MCF 10A (cell line): ENCODE results near the gene YTHDC1. TPM values are rescaled to one million over a fixed set of nuclear protein-coding genes. Genes with fewer than 3 reads are reported as not detected.

Experiments
- BruUV-seq: library from RNA; stranded (reverse); fragments of 400-500 nt; replicated peaks from 2 replicates; lab custom pipeline; 2021; lab: Mats Ljungman, UMichigan
- CTCF ChIA-PET: fragments of 300-600 bp; sonication (Branson Sonifier 250); formaldehyde crosslinking; extraction: SDS; loops from one replicate; lab custom pipeline; 2021; ENCODE audit warnings: antibody characterized with exemption, inconsistent platforms; lab: Yijun Ruan, JAX
- POLR2A ChIA-PET: fragments of 300-600, 350-650 bp; sonication (Branson Sonifier 250); formaldehyde crosslinking; extraction: SDS; loops from one replicate; lab custom pipeline; 2020; ENCODE audit warnings: antibody characterized with exemption, inconsistent platforms; lab: Yijun Ruan, JAX
- DNase-seq: peaks from one replicate; pipeline ENCODE4 v3.0.0-alpha.2; 2018; ENCODE audit not compliant: unreplicated experiment
- H3K27ac Mint-ChIP-seq: one replicate; pipeline ENCODE4 v1.8.0; 2022; ENCODE audit warnings: mild to moderate bottlenecking, low read depth, mixed read lengths; ENCODE audit not compliant: unreplicated experiment
- H3K27me3 Mint-ChIP-seq: one replicate; pipeline ENCODE4 v1.8.0; 2022; ENCODE audit warnings: mixed read lengths; ENCODE audit not compliant: insufficient read depth, unreplicated experiment
- H3K36me3 Mint-ChIP-seq: one replicate; pipeline ENCODE4 v1.8.0; 2022; ENCODE audit warnings: mild to moderate bottlenecking, moderate library complexity, mixed read lengths; ENCODE audit not compliant: insufficient read depth, unreplicated experiment
- H3K4me1 Mint-ChIP-seq: one replicate; pipeline ENCODE4 v1.8.0; 2022; ENCODE audit warnings: mixed read lengths; ENCODE audit not compliant: insufficient read depth, unreplicated experiment
- H3K4me3 Mint-ChIP-seq: one replicate; pipeline ENCODE4 v1.8.0; 2022; ENCODE audit warnings: mild to moderate bottlenecking, moderate library complexity, mixed read lengths; ENCODE audit not compliant: unreplicated experiment
- H3K9me3 Mint-ChIP-seq: one replicate; pipeline ENCODE4 v1.8.0; 2022; ENCODE audit warnings: mixed read lengths; ENCODE audit not compliant: unreplicated experiment
- CTCF ChIP-seq: fragments of 200-600 bp; IDR thresholded peaks from one replicate; pipeline ENCODE4 v1.8.0; 2022; ENCODE audit warnings: antibody characterized with exemption, mild to moderate bottlenecking; ENCODE audit not compliant: unreplicated experiment
- intact Hi-C: fragments of 100-400 bp; cut with micrococcal nuclease; formaldehyde crosslinking; loops from 2 replicates; pipeline ENCODE4 v1.14.1; 2022
- total RNA-seq: library from RNA; stranded (reverse); gene quantifications from 2 replicates; pipeline ENCODE4 v1.2.3, GENCODE V29; 2022

Gene YTHDC1
- total RNA-seq, 1 experiment from 2014 or later: 123 TPM

- ChIA-PET POLR2A (no interaction called here), CTCF (interaction anchor here (1.4 kb wide), 1 partner anchor 47 kb away, joined by 3 read pairs; no protein-coding TSS in a partner anchor)
- no peak for TF ChIP-seq CTCF
- Mint-ChIP-seq H3K27me3 (no peaks in the 10 kb centered on the region), H3K4me1 (no peaks in the 10 kb centered on the region), H3K9me3 (no peaks in the 10 kb centered on the region), H3K27ac (no peak overlapping the region), H3K4me3 (no peak overlapping the region), H3K36me3 (peaks cover 96% of the 10 kb centered on the region)
- no peak for DNase-seq
- no TSS peak for BruUV-seq
- intact Hi-C loops: no loop called here
Measured at GRCh38 chr4:68319040-68319439, 30.9 kb downstream of the YTHDC1 start.

GRCh38 chr4:68316193-68316969, 33.5 kb downstream of the YTHDC1 start:
- no peak overlapping the region for H3K27ac Mint-ChIP-seq
- H3K9me3 Mint-ChIP-seq: no peaks in the 10 kb centered on the region
- H3K4me3 Mint-ChIP-seq: no peak overlapping the region
- H3K36me3 Mint-ChIP-seq: peaks cover 96% of the 10 kb centered on the region
- DNase-seq: no peak
- no peak for TF ChIP-seq CTCF
- POLR2A ChIA-PET: interaction anchor here (0.8 to 1.3 kb wide), 3 partner anchors 9 to 32 kb away, joined by 4 read pairs; no protein-coding TSS in a partner anchor
- intact Hi-C loops: no loop called here
- BruUV-seq: no TSS peak
- H3K4me1 Mint-ChIP-seq: no peaks in the 10 kb centered on the region
- CTCF ChIA-PET: interaction anchor here (0.5 to 1.3 kb wide), 3 partner anchors 60 to 800 kb away, joined by 3 read pairs; no protein-coding TSS in a partner anchor
- H3K27me3 Mint-ChIP-seq: no peaks in the 10 kb centered on the region

GRCh38 chr4:68310651-68311247, 39.1 kb downstream of the YTHDC1 start:
- no peaks in the 10 kb centered on the region for H3K4me1 Mint-ChIP-seq
- ChIA-PET POLR2A (interaction anchor here (1.0 kb wide), 2 partner anchors 13 to 15 kb away, joined by 3 to 4 read pairs; no protein-coding TSS in a partner anchor), CTCF (interaction anchor here (2.0 to 2.9 kb wide), 2 partner anchors 38 to 65 kb away, joined by 5 to 9 read pairs; no protein-coding TSS in a partner anchor)
- peaks cover 68% of the 10 kb centered on the region for H3K36me3 Mint-ChIP-seq
- H3K9me3 Mint-ChIP-seq: no peaks in the 10 kb centered on the region
- no peak for DNase-seq
- no peak for TF ChIP-seq CTCF
- no TSS peak for BruUV-seq
- H3K27me3 Mint-ChIP-seq: no peaks in the 10 kb centered on the region
- H3K27ac Mint-ChIP-seq: no peak overlapping the region
- no peak overlapping the region for H3K4me3 Mint-ChIP-seq
- intact Hi-C loops: no loop called here

- H3K9me3 Mint-ChIP-seq: no peaks in the 10 kb centered on the region
- no TSS peak for BruUV-seq
- intact Hi-C loops: no loop called here
- ChIA-PET POLR2A (interaction anchor here (0.5 kb wide), 1 partner anchor 27 kb away, joined by 3 read pairs; no protein-coding TSS in a partner anchor), CTCF (interaction anchor here (0.7 to 1.5 kb wide), 2 partner anchors 71 to 138 kb away, joined by 5 to 10 read pairs; no protein-coding TSS in a partner anchor)
- no peak for TF ChIP-seq CTCF
- no peaks in the 10 kb centered on the region for H3K27me3 Mint-ChIP-seq
- no peak overlapping the region for H3K27ac Mint-ChIP-seq
- no peak for DNase-seq
- H3K4me3 Mint-ChIP-seq: no peak overlapping the region
- H3K36me3 Mint-ChIP-seq: peaks cover 9% of the 10 kb centered on the region
- no peaks in the 10 kb centered on the region for H3K4me1 Mint-ChIP-seq
Measured at GRCh38 chr4:68304731-68305130, 45.2 kb downstream of the YTHDC1 start.
